Parathyroid adenoma (tissue), 2 donors: ENCODE data around the gene KRT77.

Experiments used
- H2AFZ ChIP-seq: fragments of 300-600 bp; sonication (generic); one replicate; pipeline ENCODE4 v1.7.0; 2017; ENCODE audit warnings: antibody characterized with exemption, mild to moderate bottlenecking
- H3K27ac ChIP-seq: fragments of 300-600 bp; sonication (generic); one replicate; pipeline ENCODE4 v1.7.0; 2017
- H3K27me3 ChIP-seq: fragments of 300-600 bp; sonication (generic); one replicate; pipeline ENCODE4 v1.7.0; 2017; ENCODE audit warnings: low read length; ENCODE audit not compliant: control insufficient read depth, insufficient read depth
- H3K36me3 ChIP-seq: fragments of 300-600 bp; sonication (generic); one replicate; pipeline ENCODE4 v1.7.0; 2017; ENCODE audit warnings: low read length; ENCODE audit not compliant: control insufficient read depth, insufficient read depth
- H3K4me1 ChIP-seq: fragments of 300-600 bp; sonication (generic); one replicate; pipeline ENCODE4 v1.7.0; 2017; ENCODE audit warnings: control low read depth
- H3K4me2 ChIP-seq: fragments of 300-600 bp; sonication (generic); one replicate; pipeline ENCODE4 v1.7.0; 2017; ENCODE audit warnings: low read length
- H3K4me3 ChIP-seq: fragments of 300-600 bp; sonication (generic); one replicate; pipeline ENCODE4 v1.7.0; 2017; ENCODE audit warnings: low read depth, low read length
- H3K79me2 ChIP-seq: fragments of 300-600 bp; sonication (generic); one replicate; pipeline ENCODE4 v1.7.0; 2017; ENCODE audit warnings: control low read depth
- H3K9ac ChIP-seq: fragments of 300-600 bp; sonication (generic); one replicate; pipeline ENCODE4 v1.7.0; 2017; ENCODE audit warnings: mild to moderate bottlenecking
- H3K9me3 ChIP-seq: fragments of 300-600 bp; sonication (generic); one replicate; pipeline ENCODE4 v1.7.0; 2017; ENCODE audit warnings: low read length; ENCODE audit not compliant: control insufficient read depth
- CTCF ChIP-seq: fragments of 300-600 bp; sonication (generic); IDR thresholded peaks from one replicate; pipeline ENCODE4 v1.7.0; 2017; ENCODE audit warnings: antibody characterized with exemption, mild to moderate bottlenecking
- donor health status: primary hyperparathyroidism.

The KRT77 gene

GRCh38 chr12:52659395-52659794 lies 43.9 kb downstream of the KRT77 start:
- no peak for TF ChIP-seq CTCF

GRCh38 chr12:52658196-52658595 lies 45.1 kb downstream of the KRT77 start:
- Histone ChIP-seq H3K9me3 (no peaks in the 10 kb centered on the region), H3K79me2 (no peaks in the 10 kb centered on the region), H3K4me2 (no peak overlapping the region), H3K36me3 (no peaks in the 10 kb centered on the region), H3K27me3 (no peaks in the 10 kb centered on the region), H3K4me3 (no peak overlapping the region), H3K4me1 (no peaks in the 10 kb centered on the region), H2AFZ (no peak overlapping the region), H3K9ac (no peak overlapping the region), H3K27ac (no peak overlapping the region)
- no peak for TF ChIP-seq CTCF

More at GRCh38 chr12:52659395-52659794, 43.9 kb downstream of the KRT77 start:
- Histone ChIP-seq H3K4me1 (no peaks in the 10 kb centered on the region), H2AFZ (no peak overlapping the region), H3K9ac (no peak overlapping the region), H3K27ac (no peak overlapping the region), H3K4me3 (no peak overlapping the region), H3K36me3 (no peaks in the 10 kb centered on the region), H3K79me2 (no peaks in the 10 kb centered on the region), H3K9me3 (no peaks in the 10 kb centered on the region), H3K27me3 (no peaks in the 10 kb centered on the region), H3K4me2 (no peak overlapping the region)

- no peak overlapping the region for H3K9ac ChIP-seq
- no peak for TF ChIP-seq CTCF
- H3K27ac ChIP-seq = no peak overlapping the region
- H3K4me2 ChIP-seq = no peak overlapping the region
- H3K27me3 ChIP-seq = no peaks in the 10 kb centered on the region
- no peaks in the 10 kb centered on the region for H3K79me2 ChIP-seq
- no peaks in the 10 kb centered on the region for H3K9me3 ChIP-seq
- H3K4me3 ChIP-seq = no peak overlapping the region
- H2AFZ ChIP-seq = no peak overlapping the region
- H3K36me3 ChIP-seq = no peaks in the 10 kb centered on the region
- no peaks in the 10 kb centered on the region for H3K4me1 ChIP-seq
Measured at GRCh38 chr12:52657250-52657902, 45.9 kb downstream of the KRT77 start.

- no peaks in the 10 kb centered on the region for H3K36me3 ChIP-seq
- no peaks in the 10 kb centered on the region for H3K4me1 ChIP-seq
- no peak overlapping the region for H3K4me2 ChIP-seq
- H2AFZ ChIP-seq = no peak overlapping the region
- H3K4me3 ChIP-seq = no peak overlapping the region
- no peak overlapping the region for H3K9ac ChIP-seq
- no peaks in the 10 kb centered on the region for H3K27me3 ChIP-seq
- no peaks in the 10 kb centered on the region for H3K79me2 ChIP-seq
- H3K9me3 ChIP-seq = no peaks in the 10 kb centered on the region
- no peak for TF ChIP-seq CTCF
- H3K27ac ChIP-seq = no peak overlapping the region
Measured at GRCh38 chr12:52656616-52657015, 46.7 kb downstream of the KRT77 start.

- Histone ChIP-seq H3K36me3 (no peaks in the 10 kb centered on the region), H3K27me3 (no peaks in the 10 kb centered on the region), H3K9ac (no peak overlapping the region), H3K4me3 (no peak overlapping the region), H3K79me2 (no peaks in the 10 kb centered on the region), H2AFZ (no peak overlapping the region), H3K27ac (no peak overlapping the region), H3K4me1 (no peaks in the 10 kb centered on the region), H3K9me3 (no peaks in the 10 kb centered on the region), H3K4me2 (no peak overlapping the region)
- no peak for TF ChIP-seq CTCF
Measured at GRCh38 chr12:52655720-52656124, 47.6 kb downstream of the KRT77 start.
